HepG2 (cell line): Measurements from ENCODE around the gene ZNF484. TPM values are rescaled to one million over a fixed set of nuclear protein-coding genes. Genes with fewer than 3 reads are reported as not detected.

Experiments used
- HIVEP1 ChIP-seq: sonication (generic); formaldehyde crosslinking; IDR thresholded peaks from 2 replicates; pipeline ENCODE4 v1.4.0; 2020; ENCODE audit warnings: mild to moderate bottlenecking, missing genetic modification reagents
- MIER2 ChIP-seq: IDR thresholded peaks from 2 replicates; pipeline ENCODE4 v1.6.1; 2016; ENCODE audit warnings: missing biosample characterization, missing genetic modification reagents
- NAIF1 ChIP-seq: sonication (generic); formaldehyde crosslinking; IDR thresholded peaks from 2 replicates; pipeline ENCODE4 v1.5.0; 2020; ENCODE audit warnings: mild to moderate bottlenecking, missing genetic modification reagents, borderline replicate concordance
- NFE2L2 ChIP-seq: fragments of 150-350 bp; IDR thresholded peaks from 2 replicates; pipeline ENCODE4 v1.6.1; 2014; ENCODE audit warnings: low read length
- PHF20 ChIP-seq: sonication (generic); formaldehyde crosslinking; IDR thresholded peaks from 2 replicates; pipeline ENCODE4 v1.5.0; 2020; ENCODE audit warnings: mild to moderate bottlenecking, missing genetic modification reagents
- REPIN1 ChIP-seq: sonication (generic); formaldehyde crosslinking; IDR thresholded peaks from 2 replicates; pipeline ENCODE4 v1.8.0; 2022; ENCODE audit warnings: missing genetic modification reagents, low read depth, mild to moderate bottlenecking, borderline replicate concordance
- TSC22D2 ChIP-seq: sonication (generic); formaldehyde crosslinking; IDR thresholded peaks from 2 replicates; pipeline ENCODE4 v1.5.1; 2020; ENCODE audit warnings: missing genetic modification reagents, mild to moderate bottlenecking, borderline replicate concordance
- ZC3H4 ChIP-seq: sonication (generic); formaldehyde crosslinking; IDR thresholded peaks from 2 replicates; pipeline ENCODE4 v1.4.0; 2020; ENCODE audit warnings: missing genetic modification reagents, borderline replicate concordance
- ZFYVE20 ChIP-seq: sonication (generic); formaldehyde crosslinking; IDR thresholded peaks from 2 replicates; pipeline ENCODE4 v1.8.0; 2023; ENCODE audit warnings: low read depth, mild to moderate bottlenecking, moderate library complexity, missing genetic modification reagents, borderline replicate concordance
- ZNF24 ChIP-seq: fragments of 450-650 bp; IDR thresholded peaks from 2 replicates; pipeline ENCODE4 v1.6.1; 2017; ENCODE audit warnings: antibody characterized with exemption, mild to moderate bottlenecking
- ZNF333 ChIP-seq: sonication (generic); formaldehyde crosslinking; IDR thresholded peaks from 2 replicates; pipeline ENCODE4 v1.4.0; 2020; ENCODE audit warnings: mild to moderate bottlenecking, missing genetic modification reagents, borderline replicate concordance
- ZNF34 ChIP-seq: sonication (generic); formaldehyde crosslinking; IDR thresholded peaks from 2 replicates; pipeline ENCODE4 v1.4.0; 2020; ENCODE audit warnings: mild to moderate bottlenecking, missing genetic modification reagents, borderline replicate concordance
- ZNF484 ChIP-seq: sonication (generic); formaldehyde crosslinking; IDR thresholded peaks from 2 replicates; pipeline ENCODE4 v1.5.1; 2020; ENCODE audit warnings: mild to moderate bottlenecking, low read depth, missing genetic modification reagents, borderline replicate concordance
- ZSCAN30 ChIP-seq: sonication (generic); formaldehyde crosslinking; IDR thresholded peaks from 2 replicates; pipeline ENCODE4 v1.5.0; 2020; ENCODE audit warnings: mild to moderate bottlenecking, missing genetic modification reagents
- polyA plus RNA-seq, 8 experiments: library from polyadenylated mRNA; depleted of rRNA in 3 of 8; stranded (reverse) in 7 of 8; unstranded in 1 of 8; fragments of >200 nt; fragmentation: Illumina TruSeq in 4 of 8; extraction: Trizol in 4 of 8; gene quantifications; 2 replicates each; pipeline versions ENCODE4 v1.2.1 to v1.2.3, GENCODE V29; 2011 to 2016; ENCODE audit warnings: low read depth in 4 of 8, missing spikeins in 1 of 8, mixed read lengths in 1 of 8; ENCODE audit not compliant: insufficient read depth in 1 of 8
- total RNA-seq, 5 experiments: library from RNA; depleted of rRNA; stranded (reverse); fragments of >200 nt; fragmentation: Illumina TruSeq; extraction: Trizol; gene quantifications; 2 replicates each; pipeline ENCODE4 v1.2.3, GENCODE V29; 2016; ENCODE audit warnings: low read depth in 1 of 5
- TF ChIP-seq, protein P1 (sequence below): IDR thresholded peaks from 2 replicates; pipeline ENCODE4 v1.6.1; 2012; ENCODE audit warnings: low read length, improper control_type of control experiment
- TF ChIP-seq, protein P2 (sequence below): sonication (generic); formaldehyde crosslinking; IDR thresholded peaks from 2 replicates; pipeline ENCODE4 v1.4.0; 2020; ENCODE audit warnings: missing genetic modification reagents, borderline replicate concordance
- TF ChIP-seq, protein P3 (sequence below): sonication (generic); formaldehyde crosslinking; IDR thresholded peaks from 2 replicates; pipeline ENCODE4 v1.4.0; 2020; ENCODE audit warnings: missing genetic modification reagents, borderline replicate concordance

The ZNF484 gene
- total and polyA plus RNA-seq, 2 of the 13 experiments (the other 11 are each of a cell fraction or from before 2014, with no cell fraction given) = 0.96 to 7.2 TPM

GRCh38 chr9:92877531-92878430 lies at the start of gene ZNF484 (continued):
- TF ChIP-seq, protein P1, sequence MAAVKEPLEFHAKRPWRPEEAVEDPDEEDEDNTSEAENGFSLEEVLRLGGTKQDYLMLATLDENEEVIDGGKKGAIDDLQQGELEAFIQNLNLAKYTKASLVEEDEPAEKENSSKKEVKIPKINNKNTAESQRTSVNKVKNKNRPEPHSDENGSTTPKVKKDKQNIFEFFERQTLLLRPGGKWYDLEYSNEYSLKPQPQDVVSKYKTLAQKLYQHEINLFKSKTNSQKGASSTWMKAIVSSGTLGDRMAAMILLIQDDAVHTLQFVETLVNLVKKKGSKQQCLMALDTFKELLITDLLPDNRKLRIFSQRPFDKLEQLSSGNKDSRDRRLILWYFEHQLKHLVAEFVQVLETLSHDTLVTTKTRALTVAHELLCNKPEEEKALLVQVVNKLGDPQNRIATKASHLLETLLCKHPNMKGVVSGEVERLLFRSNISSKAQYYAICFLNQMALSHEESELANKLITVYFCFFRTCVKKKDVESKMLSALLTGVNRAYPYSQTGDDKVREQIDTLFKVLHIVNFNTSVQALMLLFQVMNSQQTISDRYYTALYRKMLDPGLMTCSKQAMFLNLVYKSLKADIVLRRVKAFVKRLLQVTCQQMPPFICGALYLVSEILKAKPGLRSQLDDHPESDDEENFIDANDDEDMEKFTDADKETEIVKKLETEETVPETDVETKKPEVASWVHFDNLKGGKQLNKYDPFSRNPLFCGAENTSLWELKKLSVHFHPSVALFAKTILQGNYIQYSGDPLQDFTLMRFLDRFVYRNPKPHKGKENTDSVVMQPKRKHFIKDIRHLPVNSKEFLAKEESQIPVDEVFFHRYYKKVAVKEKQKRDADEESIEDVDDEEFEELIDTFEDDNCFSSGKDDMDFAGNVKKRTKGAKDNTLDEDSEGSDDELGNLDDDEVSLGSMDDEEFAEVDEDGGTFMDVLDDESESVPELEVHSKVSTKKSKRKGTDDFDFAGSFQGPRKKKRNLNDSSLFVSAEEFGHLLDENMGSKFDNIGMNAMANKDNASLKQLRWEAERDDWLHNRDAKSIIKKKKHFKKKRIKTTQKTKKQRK = no peak
- TF ChIP-seq NAIF1 (CRISPR knock-in tag) = no peak
- TF ChIP-seq TSC22D2 (CRISPR knock-in tag) = peak; percentile 47; the same call in 1 of the 2 replicates
- TF ChIP-seq, protein P2, sequence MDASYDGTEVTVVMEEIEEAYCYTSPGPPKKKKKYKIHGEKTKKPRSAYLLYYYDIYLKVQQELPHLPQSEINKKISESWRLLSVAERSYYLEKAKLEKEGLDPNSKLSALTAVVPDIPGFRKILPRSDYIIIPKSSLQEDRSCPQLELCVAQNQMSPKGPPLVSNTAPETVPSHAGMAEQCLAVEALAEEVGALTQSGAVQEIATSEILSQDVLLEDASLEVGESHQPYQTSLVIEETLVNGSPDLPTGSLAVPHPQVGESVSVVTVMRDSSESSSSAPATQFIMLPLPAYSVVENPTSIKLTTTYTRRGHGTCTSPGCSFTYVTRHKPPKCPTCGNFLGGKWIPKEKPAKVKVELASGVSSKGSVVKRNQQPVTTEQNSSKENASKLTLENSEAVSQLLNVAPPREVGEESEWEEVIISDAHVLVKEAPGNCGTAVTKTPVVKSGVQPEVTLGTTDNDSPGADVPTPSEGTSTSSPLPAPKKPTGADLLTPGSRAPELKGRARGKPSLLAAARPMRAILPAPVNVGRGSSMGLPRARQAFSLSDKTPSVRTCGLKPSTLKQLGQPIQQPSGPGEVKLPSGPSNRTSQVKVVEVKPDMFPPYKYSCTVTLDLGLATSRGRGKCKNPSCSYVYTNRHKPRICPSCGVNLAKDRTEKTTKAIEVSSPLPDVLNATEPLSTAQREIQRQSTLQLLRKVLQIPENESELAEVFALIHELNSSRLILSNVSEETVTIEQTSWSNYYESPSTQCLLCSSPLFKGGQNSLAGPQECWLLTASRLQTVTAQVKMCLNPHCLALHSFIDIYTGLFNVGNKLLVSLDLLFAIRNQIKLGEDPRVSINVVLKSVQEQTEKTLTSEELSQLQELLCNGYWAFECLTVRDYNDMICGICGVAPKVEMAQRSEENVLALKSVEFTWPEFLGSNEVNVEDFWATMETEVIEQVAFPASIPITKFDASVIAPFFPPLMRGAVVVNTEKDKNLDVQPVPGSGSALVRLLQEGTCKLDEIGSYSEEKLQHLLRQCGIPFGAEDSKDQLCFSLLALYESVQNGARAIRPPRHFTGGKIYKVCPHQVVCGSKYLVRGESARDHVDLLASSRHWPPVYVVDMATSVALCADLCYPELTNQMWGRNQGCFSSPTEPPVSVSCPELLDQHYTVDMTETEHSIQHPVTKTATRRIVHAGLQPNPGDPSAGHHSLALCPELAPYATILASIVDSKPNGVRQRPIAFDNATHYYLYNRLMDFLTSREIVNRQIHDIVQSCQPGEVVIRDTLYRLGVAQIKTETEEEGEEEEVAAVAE (CRISPR knock-in tag) = peak; percentile 82; the same call in 1 of the 2 replicates
- no peak for TF ChIP-seq NFE2L2
- TF ChIP-seq HIVEP1 (CRISPR knock-in tag) = no peak
- TF ChIP-seq REPIN1 = no peak; the same call in 1 of the 2 replicates
- no peak for TF ChIP-seq ZSCAN30
- TF ChIP-seq MIER2 (CRISPR knock-in tag) = 0 out of 2 replicates have a peak, but pooled peaks have one; percentile 50
- 0 out of 2 replicates have a peak, but pooled peaks have one; percentile 45 for TF ChIP-seq ZNF34 (CRISPR knock-in tag)
- TF ChIP-seq ZFYVE20 (CRISPR knock-in tag) = no peak
- TF ChIP-seq, protein P3, sequence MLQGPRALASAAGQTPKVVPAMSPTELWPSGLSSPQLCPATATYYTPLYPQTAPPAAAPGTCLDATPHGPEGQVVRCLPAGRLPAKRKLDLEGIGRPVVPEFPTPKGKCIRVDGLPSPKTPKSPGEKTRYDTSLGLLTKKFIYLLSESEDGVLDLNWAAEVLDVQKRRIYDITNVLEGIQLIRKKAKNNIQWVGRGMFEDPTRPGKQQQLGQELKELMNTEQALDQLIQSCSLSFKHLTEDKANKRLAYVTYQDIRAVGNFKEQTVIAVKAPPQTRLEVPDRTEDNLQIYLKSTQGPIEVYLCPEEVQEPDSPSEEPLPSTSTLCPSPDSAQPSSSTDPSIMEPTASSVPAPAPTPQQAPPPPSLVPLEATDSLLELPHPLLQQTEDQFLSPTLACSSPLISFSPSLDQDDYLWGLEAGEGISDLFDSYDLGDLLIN = no peak
- TF ChIP-seq ZNF484 (CRISPR knock-in tag) = no peak
- TF ChIP-seq ZC3H4 = no peak
- TF ChIP-seq ZNF333 (CRISPR knock-in tag) = no peak
- no peak for TF ChIP-seq ZNF24
- TF ChIP-seq PHF20 (CRISPR knock-in tag) = peak; percentile 91
